GM12873 (cell line): ENCODE data around the gene SEMA4F.

Experiments
- TF ChIP-seq, protein P1 (sequence below): IDR thresholded peaks from 2 replicates; pipeline ENCODE4 v1.5.1; 2012; ENCODE audit warnings: low read depth, mild to moderate bottlenecking, moderate library complexity, low read length, control low read depth; ENCODE audit not compliant: insufficient read depth; ENCODE audit errors: missing control alignments

Gene SEMA4F

DNA sequence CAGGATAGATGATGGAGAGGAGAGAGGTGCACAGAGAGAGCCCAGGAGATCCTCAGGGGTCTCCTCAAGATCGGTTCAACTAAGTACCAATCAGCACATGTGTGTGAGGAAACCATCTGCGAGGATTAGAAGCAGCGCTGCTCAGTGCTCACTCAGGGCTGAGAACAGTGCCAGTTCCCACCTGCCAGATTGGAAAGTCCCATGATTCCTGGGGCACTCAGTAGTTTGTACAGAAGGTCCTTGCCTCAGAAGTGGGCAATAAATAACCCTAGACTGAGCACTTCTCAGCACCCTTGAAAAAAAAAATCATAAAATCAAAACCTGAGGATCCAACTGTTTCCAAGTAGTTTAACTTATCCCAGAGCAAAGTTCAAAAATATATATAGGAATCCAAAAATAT lies 53.8 kb downstream of the SEMA4F start:
- TF ChIP-seq, protein P1, sequence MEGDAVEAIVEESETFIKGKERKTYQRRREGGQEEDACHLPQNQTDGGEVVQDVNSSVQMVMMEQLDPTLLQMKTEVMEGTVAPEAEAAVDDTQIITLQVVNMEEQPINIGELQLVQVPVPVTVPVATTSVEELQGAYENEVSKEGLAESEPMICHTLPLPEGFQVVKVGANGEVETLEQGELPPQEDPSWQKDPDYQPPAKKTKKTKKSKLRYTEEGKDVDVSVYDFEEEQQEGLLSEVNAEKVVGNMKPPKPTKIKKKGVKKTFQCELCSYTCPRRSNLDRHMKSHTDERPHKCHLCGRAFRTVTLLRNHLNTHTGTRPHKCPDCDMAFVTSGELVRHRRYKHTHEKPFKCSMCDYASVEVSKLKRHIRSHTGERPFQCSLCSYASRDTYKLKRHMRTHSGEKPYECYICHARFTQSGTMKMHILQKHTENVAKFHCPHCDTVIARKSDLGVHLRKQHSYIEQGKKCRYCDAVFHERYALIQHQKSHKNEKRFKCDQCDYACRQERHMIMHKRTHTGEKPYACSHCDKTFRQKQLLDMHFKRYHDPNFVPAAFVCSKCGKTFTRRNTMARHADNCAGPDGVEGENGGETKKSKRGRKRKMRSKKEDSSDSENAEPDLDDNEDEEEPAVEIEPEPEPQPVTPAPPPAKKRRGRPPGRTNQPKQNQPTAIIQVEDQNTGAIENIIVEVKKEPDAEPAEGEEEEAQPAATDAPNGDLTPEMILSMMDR: no peak

- TF ChIP-seq, protein P1: no peak
Measured at GRCh38 chr2:74708296-74708695, 54.2 kb downstream of the SEMA4F start.

- TF ChIP-seq, protein P1: no peak
Measured at GRCh38 chr2:74708883-74709282, 54.8 kb downstream of the SEMA4F start.

GRCh38 chr2:74712223-74713053 lies 58.4 kb downstream of the SEMA4F start:
- TF ChIP-seq, protein P1: no peak

DNA sequence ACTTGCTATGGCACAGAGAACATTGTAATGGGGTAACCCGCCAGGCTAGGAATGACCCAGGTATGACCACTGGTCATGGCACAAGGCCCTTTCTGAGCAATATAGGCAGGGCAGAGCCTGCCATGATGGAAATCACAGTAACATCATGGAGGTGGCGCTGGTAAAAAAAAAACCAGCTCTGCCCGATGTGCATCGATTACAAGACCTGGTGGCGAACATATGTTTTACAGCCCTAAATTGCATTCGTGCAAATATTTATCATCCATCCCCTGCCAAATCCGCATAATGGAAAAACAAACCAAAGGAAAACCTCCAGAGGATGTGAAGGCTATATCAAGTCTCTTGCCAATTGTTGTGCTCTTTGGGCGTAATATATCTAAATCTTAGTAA lies 60.6 kb downstream of the SEMA4F start:
- TF ChIP-seq, protein P1: no peak

DNA sequence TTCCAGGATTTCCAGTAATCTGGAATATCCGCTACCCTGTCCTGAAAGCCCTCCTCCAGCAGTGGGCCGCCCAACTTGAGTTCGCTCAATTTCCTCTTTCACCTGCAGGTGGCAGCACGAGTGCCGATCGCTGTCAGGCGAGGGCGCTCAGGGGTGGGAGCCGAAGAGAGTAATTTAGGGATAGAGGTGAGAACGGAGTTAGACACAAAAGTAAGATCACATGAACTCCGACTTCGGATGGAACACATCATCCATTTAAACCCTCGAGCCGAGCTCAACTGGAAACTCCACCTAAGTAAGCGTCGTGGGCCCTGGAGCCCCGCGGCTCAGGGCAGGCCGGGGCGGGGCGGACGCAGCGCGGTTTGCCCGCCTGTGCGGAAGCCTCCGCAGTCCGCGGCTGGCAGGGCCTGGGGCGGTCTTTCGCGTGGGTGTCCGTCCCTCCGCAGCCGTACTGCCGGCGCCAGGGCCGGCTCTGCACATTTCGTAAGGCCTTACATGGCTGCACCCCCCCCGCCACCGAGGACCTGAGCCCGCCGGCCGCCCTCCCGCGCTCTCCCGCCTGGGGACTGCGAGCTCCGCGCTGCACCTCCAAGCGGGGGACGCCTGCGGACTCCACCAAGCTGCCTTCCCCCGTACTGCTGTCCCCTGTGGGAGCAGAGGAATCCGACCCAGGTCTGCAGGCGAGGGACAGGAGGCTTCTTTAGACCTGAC lies 61.2 kb downstream of the SEMA4F start:
- TF ChIP-seq, protein P1: peak; percentile 85

GRCh38 chr2:74715880-74716279 lies 61.8 kb downstream of the SEMA4F start:
- TF ChIP-seq, protein P1: no peak
